ENCODE results near the gene SH2D3C.

The SH2D3C gene

DNA sequence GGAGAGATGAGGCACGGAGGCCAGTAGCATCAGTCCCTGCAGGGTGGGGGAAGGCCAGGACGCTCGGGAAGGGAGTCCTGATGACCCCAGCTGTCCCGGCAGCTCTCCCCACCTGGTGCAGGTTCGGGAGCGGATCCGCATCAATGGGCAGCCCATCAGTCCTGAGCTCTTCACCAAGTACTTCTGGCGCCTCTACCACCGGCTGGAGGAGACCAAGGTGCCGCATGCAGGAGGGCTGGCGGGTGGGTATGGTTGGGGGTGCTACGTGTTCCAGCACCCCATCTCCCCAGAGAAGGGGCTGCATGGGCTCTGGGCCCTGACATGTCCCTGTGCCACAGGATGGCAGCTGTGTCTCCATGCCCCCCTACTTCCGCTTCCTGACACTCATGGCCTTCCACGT lies 28.4 kb upstream of the SH2D3C start:
- no peak for DNase-seq

DNA sequence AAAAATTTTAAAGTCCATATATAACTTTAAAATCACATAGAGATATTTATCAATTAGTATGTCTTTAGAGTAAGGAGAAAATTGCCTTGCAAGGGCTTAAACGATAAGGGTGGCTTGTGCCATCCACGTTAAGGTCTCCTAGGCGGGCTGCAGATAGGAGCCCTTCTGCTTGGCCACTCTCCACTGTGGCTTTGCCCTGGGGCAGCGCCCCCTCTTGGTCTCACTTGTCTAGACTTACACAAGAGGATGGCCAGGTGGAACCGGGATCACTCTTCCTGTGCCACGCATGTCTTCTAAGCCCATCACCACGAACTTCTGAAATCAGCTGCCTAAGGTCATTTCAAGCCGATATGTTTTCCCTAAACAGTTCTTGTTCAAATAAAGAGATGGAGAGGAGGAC lies 27.2 kb upstream of the SH2D3C start:
- peak; percentile 78 for DNase-seq

DNA sequence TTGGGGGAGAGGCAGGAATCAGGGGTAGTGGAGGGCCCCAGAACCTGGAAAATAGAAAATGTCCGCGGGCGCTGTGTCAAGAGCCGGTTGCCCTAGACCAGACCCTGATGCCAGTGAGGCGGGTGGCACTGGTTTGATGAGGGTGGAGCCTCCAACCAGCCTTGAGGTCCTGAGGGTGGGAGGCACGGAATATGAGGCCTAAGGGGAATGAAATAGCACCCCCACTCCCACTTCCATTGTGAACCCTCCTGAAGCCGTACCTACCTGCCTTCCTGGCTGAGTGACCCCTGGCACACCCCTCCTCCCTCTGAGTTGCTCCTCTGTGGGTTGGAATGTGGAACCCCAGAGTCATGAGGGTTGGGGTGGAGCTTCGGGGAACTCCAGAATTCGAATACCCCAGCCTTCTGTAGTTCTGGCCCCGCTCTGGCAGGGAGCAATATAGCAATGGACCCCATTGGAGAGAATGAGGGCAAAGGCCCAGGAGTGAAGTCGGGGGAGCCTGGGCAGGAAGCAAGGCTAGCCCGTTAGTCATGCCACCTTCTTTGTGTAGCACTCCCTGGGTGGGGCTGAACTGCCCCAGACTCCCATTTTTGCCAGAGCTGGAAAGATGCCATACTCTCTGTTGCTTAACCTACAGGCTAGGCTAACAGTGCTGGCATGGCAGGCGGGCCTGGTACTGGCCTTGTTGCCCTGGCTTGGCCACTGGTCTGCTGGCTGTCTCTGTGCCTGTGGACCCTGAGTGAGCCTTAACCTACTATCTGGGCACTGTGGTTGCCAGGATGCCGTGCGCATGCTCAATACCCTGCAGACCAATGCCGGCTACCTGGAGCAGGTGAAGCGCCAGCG lies 25.3 kb upstream of the SH2D3C start:
- DNase-seq: peak; percentile 72

- DNase-seq: peak; percentile 93
Measured at GRCh38 chr9:127802576-127803443, 24.3 kb upstream of the SH2D3C start, which contains the start of gene FPGS. Gene FPGS (plus strand): TSS chr9:127802882. CDS start chr9:127802925, 43 bp downstream.

DNA sequence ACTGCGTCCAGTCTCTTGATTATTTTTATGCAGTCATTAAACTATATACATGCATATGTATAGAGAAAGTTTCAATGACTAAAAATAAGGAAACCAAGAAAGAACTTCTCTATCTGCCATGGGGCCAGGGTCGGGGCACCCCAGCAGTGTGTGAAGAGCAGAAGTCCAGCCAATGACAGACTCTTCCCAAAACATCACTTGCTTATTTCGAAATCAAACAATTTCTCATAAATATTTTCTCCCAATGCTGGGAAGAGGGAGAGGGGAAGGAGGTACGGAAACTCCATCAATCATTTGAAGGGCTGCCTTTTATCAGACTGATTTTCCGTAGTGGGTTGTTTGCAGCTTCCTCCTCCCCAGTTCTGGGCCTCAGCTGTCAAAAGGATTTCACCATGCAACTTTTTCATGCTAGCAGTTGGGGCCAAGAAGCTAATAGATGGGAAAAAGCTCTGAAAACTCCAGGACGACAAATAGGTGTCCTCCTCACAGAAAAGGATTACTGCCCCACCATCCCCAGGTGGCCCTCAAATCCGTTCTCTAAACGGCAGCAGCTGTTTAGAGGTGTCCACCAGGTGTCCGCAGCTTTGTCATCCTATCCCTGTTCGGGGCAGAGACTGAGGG lies 23.6 kb upstream of the SH2D3C start:
- DNase-seq: no peak

DNA sequence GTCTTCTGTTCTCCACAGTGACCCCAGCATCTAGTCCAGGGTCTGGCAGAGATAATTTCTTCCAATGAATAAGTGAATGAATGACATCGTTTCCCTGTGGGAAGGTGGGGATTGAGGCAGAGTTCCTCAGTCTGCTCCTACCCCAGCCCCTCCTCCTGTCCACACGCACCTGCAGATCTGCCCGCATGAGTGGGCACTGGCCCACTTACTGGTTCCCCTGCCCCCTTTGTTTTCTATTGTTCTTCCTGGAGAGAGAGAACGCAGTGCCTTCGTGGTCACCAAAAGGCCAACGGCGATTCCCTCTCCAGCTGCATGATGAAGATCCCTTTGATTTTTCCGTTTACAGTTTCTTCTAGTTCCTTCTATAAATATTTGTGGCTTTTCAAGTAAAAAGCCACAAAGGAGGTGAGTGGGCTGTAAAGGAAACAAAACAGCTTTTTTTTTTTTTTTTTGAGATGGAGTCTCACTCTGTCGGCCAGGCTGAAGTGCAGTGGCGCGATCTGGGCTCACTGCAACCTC lies 18.4 kb upstream of the SH2D3C start:
- no peak for DNase-seq

DNA sequence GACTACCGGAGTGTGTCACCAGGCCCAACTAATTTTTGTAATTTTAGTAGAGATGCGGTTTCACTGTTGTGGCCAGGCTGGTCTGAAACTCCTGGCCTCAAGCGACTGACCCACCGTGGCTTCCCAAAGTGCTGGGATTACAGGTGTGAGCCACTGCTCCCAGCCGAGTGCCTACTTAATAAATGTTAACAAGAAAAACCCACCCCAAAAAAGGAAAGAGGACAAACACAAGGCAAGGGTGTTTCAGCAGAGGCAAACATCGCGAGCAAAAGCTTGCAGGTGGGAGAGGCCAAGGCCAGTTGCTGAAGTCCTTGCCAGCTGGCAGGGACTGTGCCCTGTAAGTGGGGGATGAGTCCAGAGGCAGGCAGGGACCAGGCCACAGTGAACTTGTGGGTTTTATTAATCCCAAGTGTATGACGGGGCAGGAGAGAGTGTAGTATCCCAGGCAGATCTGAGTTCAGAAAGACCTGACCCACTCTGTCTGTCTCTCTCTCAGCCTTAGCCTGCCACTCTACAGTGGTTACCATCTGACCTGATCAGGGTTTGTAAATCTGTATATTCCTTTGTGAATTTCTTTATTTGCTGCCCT lies 17.9 kb upstream of the SH2D3C start:
- DNase-seq: no peak

- no peak for DNase-seq
Measured at GRCh38 chr9:127794001-127794791, 15.7 kb upstream of the SH2D3C start.

DNA sequence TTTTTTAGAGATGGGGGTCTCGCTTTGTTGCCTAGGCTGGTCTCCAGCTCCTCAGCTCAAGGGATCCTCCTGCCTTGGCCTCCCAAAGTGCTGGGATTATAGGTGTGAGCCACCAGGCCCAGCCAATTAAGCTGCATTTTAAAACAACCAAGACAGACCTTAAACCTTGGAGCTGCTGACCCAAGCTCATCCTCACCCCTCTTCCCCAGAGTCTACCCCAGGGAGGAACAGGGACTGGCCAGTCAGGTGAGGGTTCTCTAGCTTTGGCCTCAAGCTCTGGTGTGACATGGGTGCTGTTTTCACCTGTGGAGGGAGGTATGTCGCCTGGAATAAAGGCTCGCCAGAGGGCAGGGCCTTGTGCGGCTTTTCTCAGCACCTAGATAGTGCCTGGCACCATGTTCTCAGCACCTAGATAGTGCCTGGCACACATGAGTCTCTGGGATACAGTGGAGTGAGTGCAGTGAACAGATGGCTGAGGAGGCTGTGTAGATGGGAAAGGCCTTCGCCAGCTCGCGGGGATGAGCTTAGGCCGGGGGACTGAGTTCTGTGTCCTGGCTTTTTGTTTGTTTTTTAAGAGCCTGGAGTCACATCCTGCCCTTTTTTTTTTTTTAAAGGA lies 14.7 kb upstream of the SH2D3C start:
- no peak for DNase-seq

- no peak for DNase-seq
Measured at GRCh38 chr9:127792417-127793031, 14.1 kb upstream of the SH2D3C start.

- no peak for DNase-seq
Measured at GRCh38 chr9:127791085-127791484, 12.6 kb upstream of the SH2D3C start.

- DNase-seq: no peak
Measured at GRCh38 chr9:127790094-127790855, 11.8 kb upstream of the SH2D3C start.

- DNase-seq: no peak
Measured at GRCh38 chr9:127789179-127789578, 10.7 kb upstream of the SH2D3C start.

DNA sequence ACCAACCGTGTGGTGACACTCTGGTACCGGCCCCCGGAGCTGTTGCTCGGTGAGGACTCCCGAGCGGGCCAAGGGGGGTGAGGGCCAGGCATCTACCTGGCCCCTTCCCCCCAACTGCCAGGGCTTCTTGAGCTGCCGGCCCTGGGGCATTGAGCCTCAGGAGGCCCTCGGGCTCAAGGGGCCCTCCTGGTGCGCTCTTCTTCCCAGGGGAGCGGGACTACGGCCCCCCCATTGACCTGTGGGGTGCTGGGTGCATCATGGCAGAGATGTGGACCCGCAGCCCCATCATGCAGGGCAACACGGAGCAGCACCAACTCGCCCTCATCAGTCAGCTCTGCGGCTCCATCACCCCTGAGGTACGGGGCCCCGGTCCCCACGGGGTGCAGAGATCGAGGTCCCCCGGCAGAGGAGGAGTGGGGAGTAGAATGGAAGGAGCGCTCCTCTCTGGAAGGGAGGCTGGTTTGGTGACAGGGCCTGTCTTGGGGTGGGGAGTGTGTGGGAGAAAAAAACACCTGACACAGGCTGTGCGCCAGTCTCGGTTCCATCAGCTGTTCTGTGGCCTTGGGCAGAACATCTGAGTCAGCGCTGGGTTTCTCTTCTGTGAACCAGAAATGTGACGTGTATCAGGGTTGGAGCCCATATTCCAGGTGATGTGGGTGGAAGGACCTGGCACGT lies 10.0 kb upstream of the SH2D3C start:
- DNase-seq: peak; percentile 83

- DNase-seq: no peak
Measured at GRCh38 chr9:127786773-127787104, 8.3 kb upstream of the SH2D3C start.

- peak; percentile 97 for DNase-seq
Measured at GRCh38 chr9:127785933-127786772, 7.7 kb upstream of the SH2D3C start, which contains the start of gene CDK9. Gene CDK9 (plus strand): TSS chr9:127786034. CDS start chr9:127786149, 115 bp downstream.

DNA sequence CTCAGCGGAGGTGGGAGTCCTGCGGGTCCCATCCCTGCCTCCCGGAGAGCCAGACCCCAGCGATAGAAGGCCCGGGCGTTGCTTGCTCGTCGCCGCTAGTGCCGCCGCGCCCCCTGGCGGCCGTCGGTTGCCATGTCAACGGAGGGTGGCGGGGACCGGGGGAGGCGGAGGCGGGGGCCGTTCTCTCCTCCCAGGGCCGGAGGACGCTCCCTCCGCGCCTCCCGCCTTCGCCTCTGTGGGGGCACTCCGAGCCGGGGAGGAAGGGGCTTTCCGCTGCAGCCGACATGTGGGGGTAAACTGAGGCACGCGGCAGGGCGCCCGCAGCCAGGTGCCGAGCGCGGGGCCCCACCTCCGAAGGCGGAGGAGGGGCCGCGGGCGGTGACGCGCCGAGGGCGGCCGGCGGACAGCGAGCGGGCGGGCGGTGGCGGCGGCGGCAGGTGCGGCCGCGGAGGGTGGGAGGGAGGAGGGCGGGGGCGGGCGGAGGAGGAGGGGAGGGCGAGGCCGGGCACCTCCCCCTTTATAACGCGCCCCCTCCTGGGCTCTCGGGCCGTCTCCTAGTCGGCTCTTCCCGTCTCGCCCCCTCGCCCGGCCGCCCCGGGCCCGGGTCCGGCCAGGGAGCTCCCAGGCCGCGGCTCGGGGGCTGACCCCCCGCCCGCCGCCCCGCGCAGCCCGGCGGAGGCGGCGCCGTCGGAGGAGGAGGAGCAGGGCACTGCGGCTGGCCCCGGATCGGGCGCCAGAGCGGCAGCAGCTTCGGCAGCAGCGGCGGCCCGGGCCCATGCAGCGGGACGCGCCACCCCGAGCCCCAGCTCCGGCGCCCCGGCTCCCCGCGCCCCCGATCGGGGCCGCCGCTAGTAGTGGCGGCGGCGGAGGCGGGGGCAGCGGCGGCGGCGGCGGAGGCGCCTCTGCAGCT lies 6.8 kb upstream of the SH2D3C start:
- peak; percentile 97 for DNase-seq

All from activated effector memory CD4-positive, alpha-beta T cell treated with anti-CD3 and anti-CD28 coated beads, Interleukin-2, amount 50 U/mL, for 16 hours (primary cell).